Measurements from ENCODE around the gene SLC38A9.
"Not testable (repeated sequence)": the region's sequence is repeated elsewhere in the genome, so short reads cannot be mapped to it uniquely, and the experiment has no call there.

Gene SLC38A9

DNA sequence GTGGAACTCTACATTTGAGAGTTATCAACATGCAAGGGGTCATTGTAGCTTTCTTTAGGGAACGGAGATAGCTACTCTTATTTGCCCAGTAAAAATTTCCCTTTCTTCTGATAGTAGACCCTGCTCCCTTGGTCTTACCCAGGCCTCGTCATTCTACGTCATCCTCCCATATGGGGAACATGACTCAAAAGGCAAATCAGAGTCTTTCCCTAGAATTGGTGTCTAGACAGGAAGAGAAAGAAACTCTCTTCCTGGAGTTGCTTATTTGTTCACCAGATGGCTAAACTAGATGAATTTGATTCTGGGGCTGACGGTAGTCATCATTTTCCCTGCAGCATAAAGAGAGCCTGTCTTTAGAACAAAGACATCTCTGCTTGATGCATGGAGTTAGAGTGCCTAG is 12.2 kb upstream of the SLC38A9 start:
- no peak for DNase-seq (ENCODE audit: low read depth)
- TF ChIP-seq CTCF (IDR thresholded peaks at IDR 0.05; ENCODE audit: control insufficient read depth, insufficient read depth, low read depth, low read length, missing control alignments), result no peak
- no peak overlapping the region for H3K4me3 ChIP-seq (ENCODE audit: control insufficient read depth, low read depth, low read length)

DNA sequence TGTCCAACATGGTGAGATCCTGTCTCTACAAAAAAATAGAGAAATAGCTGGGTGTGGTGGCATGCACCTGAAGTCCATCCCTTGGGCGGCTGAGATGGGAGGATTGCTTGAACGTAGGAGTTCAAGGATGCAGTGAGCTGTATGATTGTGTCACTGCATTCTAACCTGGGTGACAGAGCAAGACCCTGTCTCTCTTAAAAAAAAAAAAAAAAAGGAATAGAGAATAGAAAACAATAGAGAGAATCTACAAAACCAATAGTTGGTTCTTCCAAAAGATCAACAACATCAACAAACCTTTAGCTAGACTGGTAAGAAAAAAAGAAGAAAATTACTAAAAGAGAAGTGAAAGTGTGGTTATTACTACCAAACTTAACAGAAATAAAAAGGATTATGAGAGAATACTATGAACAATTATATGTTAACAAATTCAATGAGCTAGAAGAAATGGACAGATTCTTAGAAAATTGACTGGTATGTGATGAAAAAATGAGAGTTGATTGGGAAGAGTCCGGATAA is 8.1 kb upstream of the SLC38A9 start:
- no peak overlapping the region for H3K4me3 ChIP-seq (ENCODE audit: control insufficient read depth, low read depth, low read length)
- DNase-seq (ENCODE audit: low read depth), result no peak
- TF ChIP-seq CTCF (IDR thresholded peaks at IDR 0.05; ENCODE audit: control insufficient read depth, insufficient read depth, low read depth, low read length, missing control alignments), result no peak

DNA sequence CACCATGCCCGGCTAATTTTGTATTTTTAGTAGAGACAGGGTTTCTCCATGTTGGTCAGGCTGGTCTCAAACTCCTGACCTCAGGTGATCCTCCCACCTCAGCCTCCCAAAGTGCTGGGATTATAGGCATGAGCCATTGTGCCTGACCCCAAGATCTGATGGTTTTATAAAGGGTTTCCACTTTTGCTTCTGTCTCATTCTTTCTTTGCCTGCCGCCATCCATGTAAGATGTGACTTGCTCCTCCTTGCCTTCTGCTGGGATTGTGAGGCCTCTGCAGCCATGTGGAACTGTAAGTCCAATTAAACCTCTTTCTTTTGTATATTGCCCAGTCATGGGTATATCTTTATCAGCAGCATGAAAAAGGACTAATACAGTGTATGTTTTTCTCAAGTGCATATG is 6.9 kb upstream of the SLC38A9 start:
- not testable (repeated sequence) for DNase-seq (ENCODE audit: low read depth); H3K4me3 ChIP-seq (ENCODE audit: control insufficient read depth, low read depth, low read length)

GRCh38 chr5:55715519-55716078 is 3.5 kb upstream of the SLC38A9 start:
- no peak for TF ChIP-seq CTCF (IDR thresholded peaks at IDR 0.05; ENCODE audit: control insufficient read depth, insufficient read depth, low read depth, low read length, missing control alignments)
- no peak for DNase-seq (ENCODE audit: low read depth)
- no peak overlapping the region for H3K4me3 ChIP-seq (ENCODE audit: control insufficient read depth, low read depth, low read length)

- H3K4me3 ChIP-seq (ENCODE audit: control insufficient read depth, low read depth, low read length), result no peak overlapping the region
- TF ChIP-seq CTCF (IDR thresholded peaks at IDR 0.05; ENCODE audit: control insufficient read depth, insufficient read depth, low read depth, low read length, missing control alignments), result no peak
- no peak for DNase-seq (ENCODE audit: low read depth)
Measured at GRCh38 chr5:55714749-55715148, 2.6 kb upstream of the SLC38A9 start.

- TF ChIP-seq CTCF (IDR thresholded peaks at IDR 0.05; ENCODE audit: control insufficient read depth, insufficient read depth, low read depth, low read length, missing control alignments), result no peak
- DNase-seq (ENCODE audit: low read depth), result no peak
- no peak overlapping the region for H3K4me3 ChIP-seq (ENCODE audit: control insufficient read depth, low read depth, low read length)
Measured at GRCh38 chr5:55714339-55714738, 2.2 kb upstream of the SLC38A9 start.

DNA sequence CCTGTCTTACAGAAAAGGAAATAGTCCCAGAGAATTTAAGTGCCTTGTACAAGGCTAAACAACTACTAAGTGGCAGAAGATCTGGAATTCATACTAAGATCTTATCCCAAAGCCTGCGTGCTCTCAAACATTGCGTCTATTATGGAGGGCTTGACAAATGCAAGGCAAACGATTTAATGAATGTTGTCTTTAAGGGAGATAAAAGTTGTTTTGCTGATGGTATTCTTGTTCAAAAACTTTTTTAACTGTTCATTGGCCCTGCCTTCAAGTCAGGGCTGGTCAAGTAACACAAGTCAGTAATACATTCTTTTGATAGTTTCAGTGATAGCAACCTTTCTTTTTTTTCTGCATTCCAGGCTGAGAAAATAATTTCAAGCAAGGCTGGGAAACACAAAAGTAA is 1.7 kb upstream of the SLC38A9 start:
- no peak for DNase-seq (ENCODE audit: low read depth)
- TF ChIP-seq CTCF (IDR thresholded peaks at IDR 0.05; ENCODE audit: control insufficient read depth, insufficient read depth, low read depth, low read length, missing control alignments), result no peak
- no peak overlapping the region for H3K4me3 ChIP-seq (ENCODE audit: control insufficient read depth, low read depth, low read length)
